ENCODE data around the gene LSR. TPM values are rescaled to one million over a fixed set of nuclear protein-coding genes. Genes with fewer than 3 reads are reported as not detected.
A peak's percentile ranks its signal among the peaks of the same experiment; 100 is the strongest.

LSR gene
- total and polyA plus RNA-seq, 12 donors: 8.2 to 106 (median 58.7) TPM

- Histone ChIP-seq H3K4me3 (no peak overlapping the region), H3K27ac (no peak overlapping the region), H3K4me1 (replicated peaks in 1 of 2) (peaks cover 11 to 28% of the 10 kb centered on the region in 2 donors), H3K9me3 (replicated peaks in 1 of 3) (no peaks in the 10 kb centered on the region), H3K36me3 (replicated peaks in 1 of 2) (no peaks in the 10 kb centered on the region), H3K27me3 (no peaks in the 10 kb centered on the region)
- intact Hi-C loops (cut with DNase I): no loop called here
- peak in 6 of 7 donors; percentile 4 to 56 (median 22) for DNase-seq
- TF ChIP-seq POLR2A (IDR thresholded peaks at IDR 0.05): no peak
- TF ChIP-seq CTCF (IDR thresholded peaks at IDR 0.05): no peak
- WGBS, 4 donors: 75 to 82% (median 78%) methylated on average over 8 to 12 of the region's 12 CpGs
Measured at GRCh38 chr19:35261356-35262100, 12.7 kb downstream of the LSR start.

- no peaks in the 10 kb centered on the region for H3K36me3 ChIP-seq (replicated peaks in 1 of 2)
- DNase-seq: peak in 6 of 7 donors; percentile 17 to 60 (median 38)
- no peak overlapping the region for H3K27ac ChIP-seq
- no peak overlapping the region for H3K4me3 ChIP-seq
- intact Hi-C loops (cut with DNase I): no loop called here
- TF ChIP-seq CTCF (IDR thresholded peaks at IDR 0.05) (no peak), POLR2A (IDR thresholded peaks at IDR 0.05) (peak in 1 of 2 donors; percentile 12)
- no peaks in the 10 kb centered on the region for H3K27me3 ChIP-seq
- peaks cover 11 to 33% of the 10 kb centered on the region in 2 donors for H3K4me1 ChIP-seq (replicated peaks in 1 of 2)
- 71 to 75% (median 73%) methylated on average over 11 to 17 of the region's 17 CpGs for WGBS, 4 donors
- H3K9me3 ChIP-seq (replicated peaks in 1 of 3): no peaks in the 10 kb centered on the region
Measured at GRCh38 chr19:35262101-35262761, 13.4 kb downstream of the LSR start.

- no peaks in the 10 kb centered on the region for H3K36me3 ChIP-seq (replicated peaks in 1 of 2)
- TF ChIP-seq CTCF (IDR thresholded peaks at IDR 0.05) (no peak), POLR2A (IDR thresholded peaks at IDR 0.05) (no peak)
- H3K27ac ChIP-seq: peak overlapping the region in 3 of 5 donors; percentile 94 to 99 (median 98)
- intact Hi-C loops (cut with DNase I): loop anchor here in 1 of 2 donors (5.0 kb wide), 1 partner anchor 122 kb away; the partner anchor contains the start of gene FXYD7
- peak in 5 of 7 donors; percentile 4 to 62 (median 41) for DNase-seq
- 64 to 72% (median 69%) methylated on average over 6 to 7 of the region's 7 CpGs for WGBS, 4 donors
- H3K9me3 ChIP-seq (replicated peaks in 1 of 3): no peaks in the 10 kb centered on the region
- peaks cover 11 to 29% of the 10 kb centered on the region in 2 donors for H3K4me1 ChIP-seq (replicated peaks in 1 of 2)
- H3K4me3 ChIP-seq: no peak overlapping the region
- no peaks in the 10 kb centered on the region for H3K27me3 ChIP-seq
Measured at GRCh38 chr19:35264268-35265125, 15.7 kb downstream of the LSR start.
